ENCODE measurements around the gene DIP2B. TPM values are rescaled to one million over a fixed set of nuclear protein-coding genes. Genes with fewer than 3 reads are reported as not detected.

DIP2B gene
- polyA plus RNA-seq, 1 of the 3 experiments (the other 2 are of a cell fraction): 6.6 TPM

GRCh38 chr12:50551866-50552265 is 47.1 kb downstream of the DIP2B start (continued):
- TF ChIP-seq RCOR1 (IDR thresholded peaks at IDR 0.05; ENCODE audit: low read length): no peak
- TF ChIP-seq, protein P1, sequence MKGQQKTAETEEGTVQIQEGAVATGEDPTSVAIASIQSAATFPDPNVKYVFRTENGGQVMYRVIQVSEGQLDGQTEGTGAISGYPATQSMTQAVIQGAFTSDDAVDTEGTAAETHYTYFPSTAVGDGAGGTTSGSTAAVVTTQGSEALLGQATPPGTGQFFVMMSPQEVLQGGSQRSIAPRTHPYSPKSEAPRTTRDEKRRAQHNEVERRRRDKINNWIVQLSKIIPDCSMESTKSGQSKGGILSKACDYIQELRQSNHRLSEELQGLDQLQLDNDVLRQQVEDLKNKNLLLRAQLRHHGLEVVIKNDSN (IDR thresholded peaks at IDR 0.05; ENCODE audit: borderline replicate concordance, low read depth): no peak
- no peak for TF ChIP-seq POLR2AphosphoS5 (IDR thresholded peaks at IDR 0.05; ENCODE audit: low read depth, low read length)
- TF ChIP-seq EP300 (IDR thresholded peaks at IDR 0.05; ENCODE audit: borderline replicate concordance in 1 of 2, low read depth in 1 of 2, low read length in 1 of 2): no peak

- Histone ChIP-seq H3K9ac (no peak overlapping the region), H3F3A (replicated peaks; ENCODE audit: insufficient read depth) (no peaks in the 10 kb centered on the region), H3K9me2 (no peaks in the 10 kb centered on the region), H3K36me3 (replicated peaks in 1 of 2; ENCODE audit: control insufficient read depth in 1 of 2, insufficient read depth in 2 of 2, low read length in 1 of 2) (no peaks in the 10 kb centered on the region), H3K27ac (ENCODE audit: low read depth in 2 of 2, low read length in 1 of 2) (no peak overlapping the region), H3K27me3 (ENCODE audit: insufficient read depth) (no peaks in the 10 kb centered on the region), H3K9me3 (no peaks in the 10 kb centered on the region), H2AFZ (ENCODE audit: low read depth) (no peak overlapping the region), H3K4me2 (no peak overlapping the region), H4K20me1 (ENCODE audit: insufficient read depth) (no peaks in the 10 kb centered on the region), H3K79me2 (ENCODE audit: insufficient read depth) (peaks cover 69% of the 10 kb centered on the region), H3K4me3 (ENCODE audit: low read depth in 2 of 2, low read length in 1 of 2) (no peak overlapping the region), H3K4me1 (ENCODE audit: control insufficient read depth in 1 of 2, insufficient read depth in 2 of 2, low read depth in 1 of 2, low read length in 1 of 2) (peaks cover 0 to 8% of the 10 kb centered on the region in 2 experiments; a peak in 1 of 4 replicates)
- POLR2A ChIA-PET: no interaction called here
- WGBS (ENCODE audit: low lambda C conversion rate): 96% methylated on average over 13 of the region's 13 CpGs
- TF ChIP-seq POLR2AphosphoS5 (IDR thresholded peaks at IDR 0.05; ENCODE audit: low read depth, low read length) (no peak), MEF2A (IDR thresholded peaks at IDR 0.05; ENCODE audit: borderline replicate concordance, low read depth) (no peak), MXI1 (IDR thresholded peaks at IDR 0.05; ENCODE audit: low read depth, low read length) (no peak), EZH2phosphoT487 (IDR thresholded peaks at IDR 0.05; ENCODE audit: borderline replicate concordance, low read depth) (no peak), RXRA (IDR thresholded peaks at IDR 0.05; ENCODE audit: borderline replicate concordance, low read depth) (no peak), TAF1 (IDR thresholded peaks at IDR 0.05; ENCODE audit: borderline replicate concordance, low read depth, low read length) (no peak), GATA2 (CRISPR knock-in tag; IDR thresholded peaks at IDR 0.05) (no peak), NRF1 (IDR thresholded peaks at IDR 0.05; ENCODE audit: low read depth, low read length) (no peak), ELF1 (IDR thresholded peaks at IDR 0.05) (no peak), FOXM1 (IDR thresholded peaks at IDR 0.05; ENCODE audit: low read depth) (no peak), RCOR1 (IDR thresholded peaks at IDR 0.05; ENCODE audit: low read length) (no peak)
- TF ChIP-seq, protein P1 (IDR thresholded peaks at IDR 0.05; ENCODE audit: borderline replicate concordance, low read depth): no peak
- TF ChIP-seq, protein P2, sequence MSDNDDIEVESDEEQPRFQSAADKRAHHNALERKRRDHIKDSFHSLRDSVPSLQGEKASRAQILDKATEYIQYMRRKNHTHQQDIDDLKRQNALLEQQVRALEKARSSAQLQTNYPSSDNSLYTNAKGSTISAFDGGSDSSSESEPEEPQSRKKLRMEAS (IDR thresholded peaks at IDR 0.05; ENCODE audit: low read depth): no peak
- TF ChIP-seq, protein P3, sequence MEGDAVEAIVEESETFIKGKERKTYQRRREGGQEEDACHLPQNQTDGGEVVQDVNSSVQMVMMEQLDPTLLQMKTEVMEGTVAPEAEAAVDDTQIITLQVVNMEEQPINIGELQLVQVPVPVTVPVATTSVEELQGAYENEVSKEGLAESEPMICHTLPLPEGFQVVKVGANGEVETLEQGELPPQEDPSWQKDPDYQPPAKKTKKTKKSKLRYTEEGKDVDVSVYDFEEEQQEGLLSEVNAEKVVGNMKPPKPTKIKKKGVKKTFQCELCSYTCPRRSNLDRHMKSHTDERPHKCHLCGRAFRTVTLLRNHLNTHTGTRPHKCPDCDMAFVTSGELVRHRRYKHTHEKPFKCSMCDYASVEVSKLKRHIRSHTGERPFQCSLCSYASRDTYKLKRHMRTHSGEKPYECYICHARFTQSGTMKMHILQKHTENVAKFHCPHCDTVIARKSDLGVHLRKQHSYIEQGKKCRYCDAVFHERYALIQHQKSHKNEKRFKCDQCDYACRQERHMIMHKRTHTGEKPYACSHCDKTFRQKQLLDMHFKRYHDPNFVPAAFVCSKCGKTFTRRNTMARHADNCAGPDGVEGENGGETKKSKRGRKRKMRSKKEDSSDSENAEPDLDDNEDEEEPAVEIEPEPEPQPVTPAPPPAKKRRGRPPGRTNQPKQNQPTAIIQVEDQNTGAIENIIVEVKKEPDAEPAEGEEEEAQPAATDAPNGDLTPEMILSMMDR (IDR thresholded peaks at IDR 0.05): no peak
- CTCF ChIA-PET: no interaction called here
- no peak for DNase-seq
Measured at GRCh38 chr12:50554651-50555050, 49.9 kb downstream of the DIP2B start.
